Ascending aorta (tissue), 2 donors: ENCODE measurements around the gene ERVV-1. TPM values are rescaled to one million over a fixed set of nuclear protein-coding genes. Genes with fewer than 3 reads are reported as not detected.

Source experiments
- DNase-seq, 2 donors: peaks; one replicate each; pipeline ENCODE4 v3.0.0-alpha.2; 2019; ENCODE audit warnings: low spot score in 2 of 2
- H3K27ac ChIP-seq, 2 donors: fragments of 200-600 bp; sonication (generic); one replicate each; pipeline ENCODE4 v1.5.1; 2016 to 2017; ENCODE audit warnings: mild to moderate bottlenecking in 1 of 2
- H3K27me3 ChIP-seq: fragments of 200-600 bp; sonication (generic); one replicate; pipeline ENCODE4 v1.5.1; 2017
- H3K36me3 ChIP-seq, 2 donors: fragments of 200-600 bp; sonication (generic); one replicate each; pipeline ENCODE4 v1.5.1; 2016
- H3K4me1 ChIP-seq, 2 donors: fragments of 200-600 bp; sonication (generic); one replicate each; pipeline ENCODE4 v1.5.1; 2016 to 2017; ENCODE audit warnings: mild to moderate bottlenecking in 1 of 2
- H3K4me3 ChIP-seq, 2 donors: fragments of 200-600 bp; sonication (generic); one replicate each; pipeline ENCODE4 v1.5.1; 2016 to 2017; ENCODE audit warnings: mild to moderate bottlenecking in 1 of 2
- H3K9me3 ChIP-seq, 2 donors: fragments of 200-600 bp; sonication (generic); one replicate each; pipeline ENCODE4 v1.5.1; 2016
- intact Hi-C: fragments of 100-400 bp; cut with DNase I; formaldehyde crosslinking; loops from one replicate; pipeline ENCODE4 v1.15.1; 2023
- total RNA-seq: library from RNA; depleted of rRNA; stranded (reverse); fragments of >200 nt; gene quantifications from one replicate; pipeline ENCODE4 v1.1.0, GENCODE V29; 2016
- TF ChIP-seq, protein P1 (sequence below), 3 experiments: fragments of 200-600 bp in 2 of 3; fragments of 450-650 bp in 1 of 3; sonication (generic) in 2 of 3; IDR thresholded peaks; one replicate each; pipeline ENCODE4 v1.5.1; 2016 to 2019; ENCODE audit warnings: antibody characterized with exemption in 3 of 3, mild to moderate bottlenecking in 1 of 3, moderate library complexity in 1 of 3

ERVV-1 gene
- total RNA-seq, 1 donor from 2014 or later, result not detected

- TF ChIP-seq, protein P1, sequence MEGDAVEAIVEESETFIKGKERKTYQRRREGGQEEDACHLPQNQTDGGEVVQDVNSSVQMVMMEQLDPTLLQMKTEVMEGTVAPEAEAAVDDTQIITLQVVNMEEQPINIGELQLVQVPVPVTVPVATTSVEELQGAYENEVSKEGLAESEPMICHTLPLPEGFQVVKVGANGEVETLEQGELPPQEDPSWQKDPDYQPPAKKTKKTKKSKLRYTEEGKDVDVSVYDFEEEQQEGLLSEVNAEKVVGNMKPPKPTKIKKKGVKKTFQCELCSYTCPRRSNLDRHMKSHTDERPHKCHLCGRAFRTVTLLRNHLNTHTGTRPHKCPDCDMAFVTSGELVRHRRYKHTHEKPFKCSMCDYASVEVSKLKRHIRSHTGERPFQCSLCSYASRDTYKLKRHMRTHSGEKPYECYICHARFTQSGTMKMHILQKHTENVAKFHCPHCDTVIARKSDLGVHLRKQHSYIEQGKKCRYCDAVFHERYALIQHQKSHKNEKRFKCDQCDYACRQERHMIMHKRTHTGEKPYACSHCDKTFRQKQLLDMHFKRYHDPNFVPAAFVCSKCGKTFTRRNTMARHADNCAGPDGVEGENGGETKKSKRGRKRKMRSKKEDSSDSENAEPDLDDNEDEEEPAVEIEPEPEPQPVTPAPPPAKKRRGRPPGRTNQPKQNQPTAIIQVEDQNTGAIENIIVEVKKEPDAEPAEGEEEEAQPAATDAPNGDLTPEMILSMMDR (IDR thresholded peaks at IDR 0.05), result no peak
- DNase-seq, result no peak
- Histone ChIP-seq H3K4me1 (no peaks in the 10 kb centered on the region), H3K4me3 (no peak overlapping the region), H3K27me3 (no peaks in the 10 kb centered on the region), H3K27ac (no peak overlapping the region), H3K36me3 (no peaks in the 10 kb centered on the region), H3K9me3 (peaks cover 8% of the 10 kb centered on the region in 2 donors)
- intact Hi-C loops, result no loop called here
Measured at GRCh38 chr19:53034054-53034453, 20.3 kb downstream of the ERVV-1 start.

DNA sequence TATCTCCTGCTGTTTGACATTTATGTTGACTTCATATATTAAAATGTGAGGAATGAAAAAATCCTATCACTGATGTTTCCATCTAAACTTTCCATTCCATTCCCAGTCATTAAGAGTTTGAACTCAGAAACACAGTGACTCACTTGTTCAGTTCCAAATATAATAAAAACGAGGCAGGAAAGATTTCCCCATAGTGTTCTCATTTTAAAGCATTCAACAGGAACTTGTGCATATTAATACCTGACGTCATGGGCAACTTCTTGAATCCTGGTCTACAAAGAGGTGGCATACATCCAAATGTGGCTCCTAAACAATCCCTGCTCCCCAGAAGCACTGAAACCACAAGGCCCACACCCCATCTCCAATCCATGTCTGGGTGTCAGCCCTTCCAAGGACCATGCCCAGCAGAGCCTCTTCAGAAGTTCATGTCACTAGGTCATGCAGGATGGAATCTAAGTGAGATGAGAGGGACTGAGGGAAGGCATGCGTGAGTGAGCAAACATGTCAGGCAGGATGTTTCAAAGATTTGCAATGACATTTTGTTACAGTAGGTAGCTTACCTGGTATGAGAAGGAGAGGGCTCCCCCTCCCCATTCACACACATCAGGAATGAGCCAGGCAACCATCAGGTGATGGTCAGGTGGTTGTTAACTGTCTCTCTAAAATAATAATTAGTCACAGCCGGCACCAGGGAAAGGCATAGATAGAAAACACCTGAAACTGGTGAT lies 21.4 kb downstream of the ERVV-1 start:
- Histone ChIP-seq H3K27me3 (no peaks in the 10 kb centered on the region), H3K4me3 (no peak overlapping the region), H3K9me3 (peaks cover 8% of the 10 kb centered on the region in 2 donors), H3K27ac (no peak overlapping the region), H3K36me3 (no peaks in the 10 kb centered on the region), H3K4me1 (no peaks in the 10 kb centered on the region)
- TF ChIP-seq, protein P1 (IDR thresholded peaks at IDR 0.05), result no peak
- no peak for DNase-seq
- intact Hi-C loops, result no loop called here

GRCh38 chr19:53037101-53038097 lies 23.7 kb downstream of the ERVV-1 start:
- no peak overlapping the region for H3K4me3 ChIP-seq
- TF ChIP-seq, protein P1 (IDR thresholded peaks at IDR 0.05), result no peak
- H3K4me1 ChIP-seq, result no peaks in the 10 kb centered on the region
- H3K27me3 ChIP-seq, result no peaks in the 10 kb centered on the region
- intact Hi-C loops, result no loop called here
- DNase-seq, result no peak
- H3K36me3 ChIP-seq, result no peaks in the 10 kb centered on the region
- H3K27ac ChIP-seq, result no peak overlapping the region
- peaks cover 8% of the 10 kb centered on the region in 2 donors for H3K9me3 ChIP-seq

GRCh38 chr19:53041366-53041765 lies 27.6 kb downstream of the ERVV-1 start:
- Histone ChIP-seq H3K4me1 (no peaks in the 10 kb centered on the region), H3K27ac (no peak overlapping the region), H3K4me3 (no peak overlapping the region), H3K36me3 (no peaks in the 10 kb centered on the region), H3K27me3 (no peaks in the 10 kb centered on the region), H3K9me3 (peaks cover 8% of the 10 kb centered on the region in 2 donors)
- intact Hi-C loops, result no loop called here
- TF ChIP-seq, protein P1 (IDR thresholded peaks at IDR 0.05), result no peak
- no peak for DNase-seq

- Histone ChIP-seq H3K9me3 (peaks cover 7 to 8% of the 10 kb centered on the region in 2 donors), H3K4me3 (no peak overlapping the region), H3K4me1 (no peaks in the 10 kb centered on the region), H3K27me3 (no peaks in the 10 kb centered on the region), H3K36me3 (no peaks in the 10 kb centered on the region), H3K27ac (no peak overlapping the region)
- TF ChIP-seq, protein P1 (IDR thresholded peaks at IDR 0.05), result no peak
- intact Hi-C loops, result no loop called here
- no peak for DNase-seq
Measured at GRCh38 chr19:53045536-53045935, 31.8 kb downstream of the ERVV-1 start.
